Measurements from ENCODE around the gene CMTR1.
"Not testable (repeated sequence)": the region's sequence is repeated elsewhere in the genome, so short reads cannot be mapped to it uniquely, and the experiment has no call there.

CMTR1 gene

DNA sequence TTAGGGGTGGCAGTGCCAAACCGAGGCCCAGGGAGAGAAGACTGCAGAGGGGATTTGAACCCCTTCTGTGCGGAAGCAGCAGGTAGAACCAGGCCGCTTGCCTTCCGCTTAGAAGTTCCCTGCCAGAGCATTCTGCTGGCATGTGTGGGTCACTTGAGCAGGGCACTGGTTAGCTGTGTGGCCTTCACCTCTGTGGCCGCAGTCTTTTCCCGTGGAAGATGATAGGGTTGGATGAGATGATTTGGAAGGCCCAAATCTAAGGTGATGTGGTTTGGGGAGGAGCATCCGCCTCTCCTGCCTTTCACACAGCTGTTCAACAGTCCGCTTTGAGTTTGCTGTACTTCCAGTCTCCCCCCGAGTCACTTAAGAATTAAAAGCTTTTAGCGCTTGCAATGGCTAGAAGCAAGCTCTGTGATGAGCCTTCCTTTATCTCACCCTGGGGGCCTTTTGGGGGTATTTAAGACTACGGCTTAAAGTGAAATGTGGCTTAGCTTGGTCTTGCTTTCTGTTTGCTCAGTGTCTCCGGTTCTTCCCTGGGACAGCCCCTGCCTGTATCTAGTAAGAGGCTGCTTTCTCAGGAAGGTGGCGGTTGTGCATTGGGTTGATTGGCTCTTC is 743 bp downstream of the CMTR1 start:
- peak; percentile 6 for DNase-seq (ENCODE audit: low read depth)

- DNase-seq (ENCODE audit: low read depth): no peak
Observed at GRCh38 chr6:37435373-37435772, 2.4 kb downstream of the CMTR1 start.

GRCh38 chr6:37435816-37436215 is 2.8 kb downstream of the CMTR1 start:
- DNase-seq (ENCODE audit: low read depth): no peak

- DNase-seq (ENCODE audit: low read depth): no peak
Observed at GRCh38 chr6:37438930-37439329, 5.9 kb downstream of the CMTR1 start.

DNA sequence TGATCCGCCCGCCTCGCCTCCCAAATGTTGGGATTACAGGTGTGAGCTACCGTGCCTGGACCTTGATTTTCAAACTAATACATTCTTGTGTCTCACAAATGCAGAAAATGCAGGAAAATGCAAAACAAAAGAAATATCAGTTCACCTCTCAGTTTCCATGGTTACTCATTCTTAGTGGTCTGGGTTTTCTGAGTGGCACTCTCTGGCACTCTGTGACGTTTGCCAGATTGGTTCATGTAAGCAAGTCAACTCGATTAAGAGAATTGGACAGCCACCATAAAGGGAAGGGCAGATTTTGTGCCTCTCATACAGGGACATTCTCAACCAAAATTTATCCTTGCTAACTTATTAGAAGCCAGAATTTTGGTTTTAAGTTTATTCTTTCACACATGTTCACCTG is 8.6 kb downstream of the CMTR1 start:
- no peak for DNase-seq (ENCODE audit: low read depth)

GRCh38 chr6:37442416-37443215 is 9.6 kb downstream of the CMTR1 start:
- DNase-seq (ENCODE audit: low read depth): no peak

DNA sequence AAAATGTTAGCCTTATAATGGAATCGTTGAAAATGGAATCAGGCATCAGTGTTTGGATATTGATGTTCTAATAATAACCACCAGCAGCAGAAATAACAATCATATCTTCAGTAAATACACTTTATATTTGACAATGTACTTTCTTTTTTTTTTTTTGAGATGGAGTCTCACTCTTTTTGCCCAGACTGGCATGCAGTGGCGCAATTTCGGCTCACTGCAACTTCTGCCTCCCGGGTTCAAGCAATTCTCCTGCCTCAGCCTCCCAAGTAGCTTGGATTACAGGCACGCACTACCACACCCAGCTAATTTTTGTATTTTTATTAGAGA is 10.2 kb downstream of the CMTR1 start:
- DNase-seq (ENCODE audit: low read depth): not testable (repeated sequence)

GRCh38 chr6:37449984-37450383 is 17.0 kb downstream of the CMTR1 start:
- DNase-seq (ENCODE audit: low read depth): no peak

DNA sequence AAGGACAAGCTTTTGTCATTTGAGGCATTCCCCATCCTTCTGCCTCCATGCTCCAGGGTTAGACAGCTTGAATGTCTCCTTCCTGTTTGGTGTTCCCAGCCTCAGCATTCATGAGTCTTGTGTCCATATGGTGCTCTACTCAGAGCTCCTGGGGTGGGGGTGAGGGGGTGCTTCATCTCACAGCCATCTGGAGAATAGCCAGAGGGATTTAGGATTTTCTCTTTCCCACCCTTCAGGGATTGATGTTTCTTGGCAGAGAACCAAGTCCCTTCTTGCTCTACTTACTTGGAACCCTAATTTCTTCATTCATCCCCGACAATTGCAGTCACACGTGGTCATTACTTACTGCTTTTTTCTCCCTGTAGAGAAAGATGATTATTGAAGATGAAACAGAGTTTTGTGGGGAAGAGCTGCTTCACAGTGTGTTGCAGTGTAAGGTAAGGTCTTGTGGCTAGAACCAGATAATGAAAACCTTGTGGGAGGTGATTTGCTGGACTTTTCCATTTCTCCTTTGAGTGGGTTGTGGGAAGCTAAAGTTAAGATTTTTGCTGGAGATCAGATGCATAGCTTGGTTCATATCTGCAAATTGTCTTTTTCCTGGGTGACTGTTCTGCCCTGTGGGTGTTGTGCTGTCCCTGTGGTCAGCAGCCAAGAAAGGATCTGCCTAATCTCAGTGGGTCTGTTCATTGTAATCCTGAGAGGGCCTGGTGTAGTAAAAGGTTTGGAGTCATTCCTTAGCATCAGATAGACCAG is 18.6 kb downstream of the CMTR1 start:
- DNase-seq (ENCODE audit: low read depth): no peak

GRCh38 chr6:37452522-37452921 is 19.5 kb downstream of the CMTR1 start:
- DNase-seq (ENCODE audit: low read depth): no peak

- no peak for DNase-seq (ENCODE audit: low read depth)
Observed at GRCh38 chr6:37454420-37455140, 21.6 kb downstream of the CMTR1 start.

DNA sequence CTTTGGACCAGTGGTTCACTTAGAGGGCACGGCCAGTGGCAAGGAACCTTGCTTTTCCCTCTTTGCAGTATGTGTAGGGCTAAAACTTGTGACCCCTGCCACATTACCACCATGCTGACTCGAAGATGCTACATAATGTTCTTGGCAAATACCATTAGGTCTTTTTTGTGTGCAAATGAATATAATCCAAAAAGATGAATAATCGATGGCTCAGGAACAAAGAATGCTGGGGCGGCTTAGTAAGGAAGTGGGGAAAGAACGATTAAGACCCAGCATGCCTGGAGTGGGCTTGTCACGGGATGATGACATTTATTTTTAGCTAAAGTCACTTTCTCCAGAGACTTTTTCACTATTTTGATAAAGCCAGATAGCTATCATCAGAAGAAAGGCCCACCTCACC is 23.1 kb downstream of the CMTR1 start:
- DNase-seq (ENCODE audit: low read depth): no peak

- no peak for DNase-seq (ENCODE audit: low read depth)
Observed at GRCh38 chr6:37456816-37457560, 24.0 kb downstream of the CMTR1 start.

DNA sequence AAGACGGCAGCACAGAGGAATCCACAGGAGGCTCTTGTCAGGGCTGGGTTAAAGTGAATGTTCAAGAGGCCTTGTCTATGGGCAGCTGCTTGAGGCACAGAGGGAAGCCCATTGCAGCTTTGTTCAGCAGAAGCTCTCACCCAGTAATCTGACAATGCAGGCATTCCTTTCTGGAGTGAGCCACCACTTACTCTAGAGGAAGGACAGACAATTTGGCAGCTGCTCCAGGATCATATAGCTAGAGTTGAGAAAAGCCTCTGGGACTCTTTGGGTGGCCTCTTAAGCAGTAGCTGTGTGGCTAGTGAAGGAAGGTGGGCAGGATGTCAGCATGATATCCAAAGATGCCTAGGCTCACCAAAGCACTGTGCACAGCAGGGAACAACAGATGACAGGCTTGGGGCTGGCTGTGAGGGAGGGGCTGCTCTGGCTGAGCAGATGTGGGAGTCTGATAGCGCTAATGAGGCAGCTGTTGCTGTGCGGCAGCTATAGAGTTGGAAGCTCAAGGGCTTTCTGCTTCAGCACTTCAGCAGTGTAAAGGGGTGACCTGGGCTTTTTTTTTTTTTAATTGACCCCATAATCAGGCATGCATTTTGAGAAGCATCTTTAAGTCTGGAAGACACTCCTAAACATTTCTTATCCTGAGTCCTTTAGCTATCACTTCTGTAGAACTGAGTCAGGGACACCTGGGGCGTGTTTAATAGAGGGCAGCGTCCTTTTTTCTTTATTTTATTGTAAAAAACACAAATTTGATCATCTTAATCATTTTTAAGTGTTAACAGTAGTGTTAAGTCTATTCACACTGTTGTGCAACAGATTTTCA is 27.2 kb downstream of the CMTR1 start:
- DNase-seq (ENCODE audit: low read depth): no peak

DNA sequence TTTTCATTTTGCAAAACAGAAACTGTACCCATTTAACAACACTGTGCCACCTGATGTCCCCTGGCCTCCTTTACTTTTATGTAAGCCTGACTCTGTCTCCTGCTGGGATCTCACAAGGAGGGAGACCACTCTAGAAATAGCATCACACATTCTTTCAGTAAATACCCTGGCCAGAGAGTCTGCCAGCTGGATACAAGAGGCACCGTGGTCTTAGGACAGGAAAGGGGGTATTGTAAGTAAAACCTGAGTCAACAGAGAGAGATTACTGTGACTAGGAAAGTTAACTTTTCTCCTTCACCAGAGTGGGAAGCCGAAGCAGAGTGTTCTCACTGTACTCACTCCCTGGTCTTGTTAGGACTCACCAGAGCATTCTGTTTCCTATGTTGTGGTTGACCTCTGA is 27.8 kb downstream of the CMTR1 start:
- no peak for DNase-seq (ENCODE audit: low read depth)

GRCh38 chr6:37463110-37463509 is 30.1 kb downstream of the CMTR1 start:
- DNase-seq (ENCODE audit: low read depth): no peak

DNA sequence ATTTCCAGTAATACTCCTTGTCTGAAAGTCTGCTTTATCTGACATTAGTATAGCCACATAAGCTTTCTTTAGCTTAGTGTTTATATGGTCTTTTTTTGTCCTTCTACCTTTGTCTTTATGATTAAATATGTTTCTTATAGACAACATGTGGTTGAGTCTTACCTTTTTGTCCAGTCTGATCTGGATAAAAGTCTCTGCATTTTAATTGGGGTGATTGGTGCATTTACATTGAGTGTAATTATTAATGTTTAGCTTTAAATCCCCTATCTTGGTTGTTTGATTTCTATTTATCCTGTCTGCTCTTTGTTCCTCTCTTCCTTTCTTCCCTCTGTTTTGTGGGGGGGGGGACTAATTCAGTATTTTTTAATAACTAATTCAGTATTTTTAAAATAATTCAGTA is 34.7 kb downstream of the CMTR1 start:
- DNase-seq (ENCODE audit: low read depth): no peak

- DNase-seq (ENCODE audit: low read depth): no peak
Observed at GRCh38 chr6:37473364-37474095, 40.5 kb downstream of the CMTR1 start.

- no peak for DNase-seq (ENCODE audit: low read depth)
Observed at GRCh38 chr6:37474316-37474715, 41.3 kb downstream of the CMTR1 start.

DNA sequence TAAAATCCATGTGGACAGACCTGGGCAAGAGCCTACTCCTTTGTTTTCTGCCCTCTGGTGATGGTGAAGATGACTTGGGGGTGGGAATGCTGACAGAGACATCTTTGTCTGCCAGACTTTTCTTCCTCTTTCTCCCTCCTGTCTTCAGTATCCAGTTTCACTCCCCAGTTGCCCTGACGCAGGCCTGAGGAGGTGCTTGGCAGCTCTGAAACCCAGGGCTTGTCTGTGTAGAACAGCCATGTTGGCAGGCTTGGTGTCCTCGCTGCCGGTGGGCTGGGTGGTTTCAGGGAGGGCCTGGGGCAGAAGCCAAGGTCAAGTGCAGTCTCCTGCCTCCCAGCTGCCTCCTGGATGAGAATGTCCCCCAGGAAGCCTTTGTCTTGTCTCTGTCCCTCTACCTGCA is 44.2 kb downstream of the CMTR1 start:
- no peak for DNase-seq (ENCODE audit: low read depth)

All from stimulated activated CD8-positive, alpha-beta memory T cell treated with anti-CD3 and anti-CD28 coated beads, Interleukin-12 subunit alpha, Interleukin-12 subunit beta, amount 100 ng/mL, for 4 hours (primary cell).